GM21367 (cell line): Measurements from ENCODE around the gene ERBB4.

Experiments used
- ATAC-seq: cut with Tn5 transposase; IDR thresholded peaks from one replicate; pipeline ENCODE4 v1.9.1; 2021; ENCODE audit not compliant: unreplicated experiment

The ERBB4 gene

GRCh38 chr2:212098966-212099365 is 439.6 kb downstream of the ERBB4 start:
- ATAC-seq, result no peak

GRCh38 chr2:212097001-212097400 is 441.6 kb downstream of the ERBB4 start:
- ATAC-seq, result no peak

- no peak for ATAC-seq
These were observed 448.7 kb downstream of the ERBB4 start for GRCh38 chr2:212089873-212090272.

GRCh38 chr2:212088353-212088752 is 450.2 kb downstream of the ERBB4 start:
- no peak for ATAC-seq

- ATAC-seq, result no peak
These were observed 455.1 kb downstream of the ERBB4 start for GRCh38 chr2:212083492-212083891.

GRCh38 chr2:212078103-212078502 is 460.5 kb downstream of the ERBB4 start:
- ATAC-seq, result peak; percentile 85

- ATAC-seq, result peak; percentile 63
These were observed 462.1 kb downstream of the ERBB4 start for GRCh38 chr2:212076456-212076855.

- ATAC-seq, result no peak
These were observed 465.2 kb downstream of the ERBB4 start for GRCh38 chr2:212073360-212073759.

- no peak for ATAC-seq
These were observed 472.1 kb downstream of the ERBB4 start for GRCh38 chr2:212066546-212066945.

- no peak for ATAC-seq
These were observed 474.3 kb downstream of the ERBB4 start for GRCh38 chr2:212064318-212064717.

- peak; percentile 68 for ATAC-seq
These were observed 486.0 kb downstream of the ERBB4 start for GRCh38 chr2:212052412-212053159.

GRCh38 chr2:212050871-212051270 is 487.7 kb downstream of the ERBB4 start:
- no peak for ATAC-seq

GRCh38 chr2:212042562-212042961 is 496.0 kb downstream of the ERBB4 start:
- ATAC-seq, result no peak

- ATAC-seq, result no peak
These were observed 501.5 kb downstream of the ERBB4 start for GRCh38 chr2:212037062-212037461.

GRCh38 chr2:212034841-212035585 is 503.6 kb downstream of the ERBB4 start:
- ATAC-seq, result no peak

GRCh38 chr2:212033888-212034287 is 504.7 kb downstream of the ERBB4 start:
- no peak for ATAC-seq

- no peak for ATAC-seq
These were observed 505.9 kb downstream of the ERBB4 start for GRCh38 chr2:212032536-212033219.

- ATAC-seq, result no peak
These were observed 506.6 kb downstream of the ERBB4 start for GRCh38 chr2:212032032-212032431.

GRCh38 chr2:212030709-212031108 is 507.9 kb downstream of the ERBB4 start:
- ATAC-seq, result no peak

GRCh38 chr2:212028798-212029394 is 509.7 kb downstream of the ERBB4 start:
- no peak for ATAC-seq
